GM23338 (cell line): ENCODE data around the gene ARMC9. TPM values are rescaled to one million over a fixed set of nuclear protein-coding genes. Genes with fewer than 3 reads are reported as not detected.

Experiments
- ATAC-seq: fragments of 200-7000 bp; cut with Tn5 transposase; 3 replicates; pipeline ENCODE4 v1.9.1; 2020
- DNase-seq: peaks from one replicate; pipeline ENCODE4 v3.0.0-alpha.2; 2015; ENCODE audit warnings: low spot score
- H2AFZ ChIP-seq: fragments of 200-600 bp; sonication (generic); 2 replicates; pipeline ENCODE4 v1.8.0; 2016; ENCODE audit warnings: antibody characterized with exemption, mild to moderate bottlenecking, moderate library complexity
- H3F3A ChIP-seq: fragments of 200-600 bp; sonication (generic); replicated peaks from 2 replicates; pipeline ENCODE4 v1.8.0; 2017; ENCODE audit warnings: antibody characterized with exemption, mixed run types, low read depth
- H3K27ac ChIP-seq: fragments of 200-600 bp; sonication (generic); 2 replicates; pipeline ENCODE4 v1.6.1; 2016; ENCODE audit warnings: low read depth
- H3K27me3 ChIP-seq: fragments of 200-600 bp; sonication (generic); 2 replicates; pipeline ENCODE4 v1.8.0; 2016; ENCODE audit warnings: mild to moderate bottlenecking, mixed run types, moderate library complexity; ENCODE audit not compliant: insufficient read depth
- H3K36me3 ChIP-seq: fragments of 200-600 bp; sonication (generic); 2 replicates; pipeline ENCODE4 v1.8.0; 2016; ENCODE audit warnings: mild to moderate bottlenecking; ENCODE audit not compliant: insufficient read depth
- H3K4me1 ChIP-seq: fragments of 200-600 bp; sonication (generic); 2 replicates; pipeline ENCODE4 v1.8.0; 2016; ENCODE audit warnings: mild to moderate bottlenecking, moderate library complexity; ENCODE audit not compliant: insufficient read depth
- H3K4me2 ChIP-seq: fragments of 200-600 bp; sonication (generic); 2 replicates; pipeline ENCODE4 v1.7.1; 2017; ENCODE audit warnings: mixed run types
- H3K4me3 ChIP-seq: fragments of 200-600 bp; sonication (generic); 2 replicates; pipeline ENCODE4 v1.6.1; 2016; ENCODE audit warnings: mixed run types
- H3K79me2 ChIP-seq: fragments of 200-600 bp; sonication (generic); replicated peaks from 2 replicates; pipeline ENCODE4 v1.8.0; 2017; ENCODE audit warnings: mild to moderate bottlenecking; ENCODE audit not compliant: insufficient read depth
- H3K9me2 ChIP-seq: fragments of 200-600 bp; sonication (generic); 2 replicates; pipeline ENCODE4 v1.8.0; 2017; ENCODE audit not compliant: insufficient read depth
- H4K20me1 ChIP-seq: fragments of 200-600 bp; sonication (generic); replicated peaks from 2 replicates; pipeline ENCODE4 v1.8.0; 2017; ENCODE audit warnings: mild to moderate bottlenecking; ENCODE audit not compliant: insufficient read depth
- H3K27ac Mint-ChIP-seq: 2 replicates; pipeline ENCODE4 v1.8.0; 2020; ENCODE audit warnings: inconsistent platforms, mild to moderate bottlenecking, moderate library complexity, mixed read lengths
- H3K27me3 Mint-ChIP-seq: 3 replicates; pipeline ENCODE4 v1.8.0; 2022; ENCODE audit warnings: low read depth, mild to moderate bottlenecking, moderate library complexity, mixed read lengths, inconsistent platforms; ENCODE audit not compliant: insufficient read depth, poor library complexity
- H3K36me3 Mint-ChIP-seq: 3 replicates; pipeline ENCODE4 v1.8.0; 2021; ENCODE audit warnings: low read depth, mild to moderate bottlenecking, inconsistent platforms, moderate library complexity, mixed read lengths
- H3K4me1 Mint-ChIP-seq: 3 replicates; pipeline ENCODE4 v1.8.0; 2020; ENCODE audit warnings: mild to moderate bottlenecking, inconsistent platforms, mixed read lengths
- H3K4me3 Mint-ChIP-seq: 3 replicates; pipeline ENCODE4 v1.8.0; 2021; ENCODE audit warnings: moderate library complexity, mild to moderate bottlenecking, inconsistent platforms, mixed read lengths
- H3K9me3 Mint-ChIP-seq: 3 replicates; pipeline ENCODE4 v1.8.0; 2020; ENCODE audit warnings: moderate library complexity, mild to moderate bottlenecking, inconsistent platforms, mixed read lengths
- CREB1 ChIP-seq: fragments of 250-450 bp; sonication (Bioruptor Pico); IDR thresholded peaks from 2 replicates; pipeline ENCODE4 v1.5.0; 2020; ENCODE audit warnings: low read depth, mild to moderate bottlenecking, moderate library complexity
- CTCF ChIP-seq, 2 experiments: fragments of 200-600 bp in 1 of 2; sonication (generic) in 1 of 2; conservative IDR thresholded peaks; 2 replicates each; pipeline versions ENCODE4 v1.5.1 to v1.6.1; 2016 to 2017; ENCODE audit warnings: antibody characterized with exemption in 2 of 2, low read depth in 2 of 2, mild to moderate bottlenecking in 2 of 2, moderate library complexity in 1 of 2
- EZH2 ChIP-seq: fragments of 200-600 bp; sonication (generic); IDR thresholded peaks from one replicate; pipeline ENCODE4 v1.8.0; 2017; ENCODE audit warnings: antibody characterized with exemption, mild to moderate bottlenecking, low read depth; ENCODE audit not compliant: unreplicated experiment
- POLR2AphosphoS5 ChIP-seq: IDR thresholded peaks from 2 replicates; pipeline ENCODE4 v1.6.1; 2016; ENCODE audit warnings: antibody characterized with exemption, low read depth
- REST ChIP-seq: IDR thresholded peaks from one replicate; pipeline ENCODE4 v1.6.1; 2018; ENCODE audit warnings: antibody characterized with exemption; ENCODE audit not compliant: unreplicated experiment
- ZNF114 ChIP-seq: fragments of 250-450 bp; sonication (Bioruptor Pico); IDR thresholded peaks from 2 replicates; pipeline ENCODE4 v1.5.0; 2020; ENCODE audit warnings: mild to moderate bottlenecking, moderate library complexity
- polyA plus RNA-seq: library from polyadenylated mRNA; unstranded; fragments of >200 nt; fragmentation: Nextera tagmentation; extraction: Ambion mirVana; gene quantifications from 2 replicates; pipeline ENCODE4 v1.2.1, GENCODE V29; 2016
- total RNA-seq: library from RNA; depleted of rRNA; stranded (reverse); fragments of >200 nt; shearing (Covaris generic); gene quantifications from 2 replicates; pipeline ENCODE4 v1.2.3, GENCODE V29; 2014

ARMC9 gene
- total and polyA plus RNA-seq, 2 experiments from 2014 or later = 29.2 to 56.0 TPM

DNA sequence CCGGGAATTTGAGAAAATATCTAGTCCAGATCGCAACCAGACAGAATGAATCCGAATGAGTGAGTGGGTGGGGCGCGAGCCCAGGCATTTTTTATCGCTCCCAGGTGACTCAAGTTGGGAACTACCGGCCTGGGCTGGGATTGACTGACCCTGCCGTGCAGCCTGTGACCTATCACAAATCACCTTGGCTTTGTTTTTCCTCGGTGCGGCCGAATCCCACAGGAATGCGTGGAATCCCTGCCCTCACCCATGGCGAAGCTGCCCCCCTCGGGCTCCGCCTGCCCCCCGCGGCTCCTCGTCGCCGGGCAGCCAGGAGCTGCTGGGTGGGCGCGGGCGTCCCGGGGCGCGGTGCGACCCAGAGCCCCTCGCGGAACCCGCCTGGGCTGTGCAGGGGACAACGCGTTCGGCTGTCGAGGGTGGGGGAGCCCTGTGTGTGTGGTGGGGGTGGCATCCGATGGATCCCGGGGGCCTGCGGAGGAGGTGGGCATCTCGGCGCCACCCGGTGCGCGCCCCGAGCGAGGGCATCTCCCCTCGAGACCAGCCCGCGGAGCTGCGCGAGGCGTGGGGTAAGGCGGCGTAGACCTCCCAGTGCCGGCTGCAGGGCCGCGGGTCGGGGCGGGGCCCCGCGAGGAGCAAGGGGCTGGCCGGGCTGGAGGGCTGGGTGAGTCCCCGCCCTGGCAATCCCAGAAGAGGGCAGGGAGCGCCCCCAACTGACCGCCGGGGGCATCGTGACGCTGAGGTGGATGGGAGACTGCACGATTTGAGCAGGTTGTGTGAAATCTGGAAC lies 213.6 kb downstream of the ARMC9 start:
- H3K27me3 ChIP-seq = no peaks in the 10 kb centered on the region
- H2AFZ ChIP-seq = peak overlapping the region; percentile 72; the same call in 1 of the 2 replicates
- H3K79me2 ChIP-seq = no peaks in the 10 kb centered on the region
- H3K4me3 ChIP-seq = peak overlapping the region; percentile 55
- H3F3A ChIP-seq = peaks cover 10% of the 10 kb centered on the region; the same call in 1 of the 2 replicates
- peak overlapping the region; percentile 83 for H3K4me2 ChIP-seq
- Mint-ChIP-seq H3K4me3 (peak overlapping the region; percentile 70), H3K36me3 (peaks cover 29% of the 10 kb centered on the region), H3K27ac (peak overlapping the region; percentile 99), H3K9me3 (peaks cover 27% of the 10 kb centered on the region), H3K4me1 (peaks cover 48% of the 10 kb centered on the region), H3K27me3 (peaks cover 14% of the 10 kb centered on the region)
- ATAC-seq = peak; percentile 86
- H3K9me2 ChIP-seq = no peaks in the 10 kb centered on the region
- H3K27ac ChIP-seq = peak overlapping the region; percentile 95
- DNase-seq = peak; percentile 95
- H3K36me3 ChIP-seq = no peaks in the 10 kb centered on the region
- H4K20me1 ChIP-seq = no peaks in the 10 kb centered on the region
- TF ChIP-seq EZH2 (no peak), CTCF (conservative IDR thresholded peaks at IDR 0.05; ENCODE audit: low read depth in 2 of 2) (peak; percentile 83 to 93), POLR2AphosphoS5 (peak; percentile 62), CREB1 (CRISPR knock-in tag) (peak; percentile 67)
- peaks cover 37% of the 10 kb centered on the region for H3K4me1 ChIP-seq

DNA sequence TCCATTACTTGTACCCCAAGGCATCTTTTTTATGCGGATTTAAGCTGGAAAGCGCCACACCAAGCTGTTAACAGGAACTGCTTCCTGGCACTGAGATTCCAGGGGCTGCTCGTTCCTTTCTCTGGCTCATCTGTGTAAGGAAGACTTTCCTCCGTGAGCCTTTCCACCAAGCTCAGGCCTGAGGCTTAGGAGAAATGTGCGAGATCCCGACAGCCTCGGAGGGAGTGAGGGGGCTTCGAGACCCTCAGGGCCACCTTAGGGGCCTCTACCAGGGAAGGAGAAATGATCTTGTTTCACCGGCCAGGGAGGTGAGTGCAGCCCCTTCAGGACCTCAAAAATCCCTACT lies 214.2 kb downstream of the ARMC9 start:
- TF ChIP-seq REST (no peak), ZNF114 (CRISPR knock-in tag) (no peak)
- Mint-ChIP-seq H3K36me3 (peaks cover 29% of the 10 kb centered on the region), H3K4me1 (peaks cover 48% of the 10 kb centered on the region), H3K4me3 (peak overlapping the region; percentile 70), H3K27ac (peak overlapping the region; percentile 23; the same call in 1 of the 2 replicates), H3K9me3 (peaks cover 27% of the 10 kb centered on the region), H3K27me3 (peaks cover 14% of the 10 kb centered on the region)
- peak overlapping the region; percentile 83 for H3K4me2 ChIP-seq
- H3K36me3 ChIP-seq = no peaks in the 10 kb centered on the region
- peak overlapping the region; percentile 72 for H2AFZ ChIP-seq
- H3K4me1 ChIP-seq = peaks cover 37% of the 10 kb centered on the region
- H3K27ac ChIP-seq = peak overlapping the region; percentile 84
- H4K20me1 ChIP-seq = no peaks in the 10 kb centered on the region
- H3K27me3 ChIP-seq = no peaks in the 10 kb centered on the region
- ATAC-seq = peak; percentile 1; the same call in 2 of the 3 replicates
- peak overlapping the region; percentile 55 for H3K4me3 ChIP-seq
- H3K9me2 ChIP-seq = no peaks in the 10 kb centered on the region
- H3F3A ChIP-seq = peaks cover 10% of the 10 kb centered on the region; the same call in 1 of the 2 replicates
- DNase-seq = no peak
- no peaks in the 10 kb centered on the region for H3K79me2 ChIP-seq
